Neural crest cell (in vitro differentiated cells): Measurements from ENCODE around the gene SLC49A3. TPM values are rescaled to one million over a fixed set of nuclear protein-coding genes. Genes with fewer than 3 reads are reported as not detected.
"Not testable (repeated sequence)": the region's sequence is repeated elsewhere in the genome, so short reads cannot be mapped to it uniquely, and the experiment has no call there.

Experiments used
- DNase-seq: peaks from one replicate; pipeline ENCODE4 v3.0.0; 2021; ENCODE audit warnings: low read depth, mixed read lengths, low spot score
- H3K27ac Mint-ChIP-seq: one replicate; pipeline ENCODE4 v1.8.0; 2021; ENCODE audit warnings: mild to moderate bottlenecking, mixed read lengths; ENCODE audit not compliant: unreplicated experiment
- H3K27me3 Mint-ChIP-seq: 2 replicates; pipeline ENCODE4 v1.8.0; 2021; ENCODE audit warnings: low read depth, mild to moderate bottlenecking, mixed read lengths
- H3K36me3 Mint-ChIP-seq: 2 replicates; pipeline ENCODE4 v1.8.0; 2021; ENCODE audit warnings: low read depth, mild to moderate bottlenecking, mixed read lengths
- H3K4me1 Mint-ChIP-seq: 2 replicates; pipeline ENCODE4 v1.8.0; 2021; ENCODE audit warnings: mixed read lengths
- H3K4me3 Mint-ChIP-seq: one replicate; pipeline ENCODE4 v1.8.0; 2021; ENCODE audit warnings: mild to moderate bottlenecking, mixed read lengths
- H3K9me3 Mint-ChIP-seq: 2 replicates; pipeline ENCODE4 v1.8.0; 2021; ENCODE audit warnings: mixed read lengths
- total RNA-seq: library from RNA; stranded (reverse); gene quantifications from 2 replicates; pipeline ENCODE4 v1.2.1, GENCODE V29; 2021
- TF ChIP-seq, protein P1 (sequence below): fragments of 200-600 bp; sonication (generic); conservative IDR thresholded peaks from 2 replicates; pipeline ENCODE4 v1.5.0; 2021; ENCODE audit warnings: antibody characterized with exemption, mild to moderate bottlenecking

The SLC49A3 gene
- total RNA-seq, 1 donor from 2014 or later: 0.91 TPM

DNA sequence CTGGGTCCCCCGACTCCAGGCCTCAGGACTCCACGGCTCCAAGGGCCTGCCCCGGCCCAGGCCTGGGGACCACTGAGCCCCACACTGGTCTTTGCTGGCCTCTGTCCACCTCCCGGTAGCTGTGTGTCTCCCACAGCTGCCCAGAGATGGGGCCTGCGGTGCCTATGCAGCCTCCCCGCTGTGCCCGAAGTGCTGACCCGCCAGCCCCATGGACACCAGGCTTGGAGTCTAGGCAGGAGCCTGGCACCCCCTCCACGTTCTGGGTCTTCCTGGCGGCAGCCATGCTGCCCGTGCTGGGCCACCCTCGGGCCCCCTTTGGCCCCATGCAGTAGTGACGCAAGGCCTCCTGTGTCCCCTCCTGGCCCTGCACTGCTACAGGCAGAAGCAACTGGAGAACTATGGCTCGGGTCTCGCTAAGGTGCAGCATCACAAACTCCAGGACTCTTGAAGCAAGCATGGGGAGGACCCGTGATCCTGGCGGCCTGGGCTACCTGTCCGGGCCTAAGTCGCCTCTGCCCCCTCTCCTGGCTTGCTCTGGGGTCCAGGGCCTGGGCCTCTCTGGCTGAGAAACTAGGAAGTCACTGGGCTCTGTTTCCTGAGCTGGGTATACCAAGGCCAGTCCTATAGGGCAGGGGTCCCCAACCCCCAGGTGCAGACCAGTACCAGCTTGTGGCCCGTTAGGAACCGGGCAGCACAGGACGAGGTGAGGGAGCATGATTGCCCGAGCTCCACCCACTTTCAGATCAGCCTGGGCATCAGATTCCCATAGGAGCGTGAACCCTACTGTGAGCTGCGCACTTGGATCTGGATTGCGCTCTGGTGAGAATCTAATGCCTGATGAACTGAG lies 13.7 kb downstream of the SLC49A3 start:
- no peak for DNase-seq
- Mint-ChIP-seq H3K27me3 (no peaks in the 10 kb centered on the region), H3K4me1 (peaks cover 7% of the 10 kb centered on the region), H3K4me3 (peak overlapping the region; percentile 90), H3K9me3 (no peaks in the 10 kb centered on the region), H3K36me3 (peaks cover 7% of the 10 kb centered on the region), H3K27ac (no peak overlapping the region)
- TF ChIP-seq, protein P1, sequence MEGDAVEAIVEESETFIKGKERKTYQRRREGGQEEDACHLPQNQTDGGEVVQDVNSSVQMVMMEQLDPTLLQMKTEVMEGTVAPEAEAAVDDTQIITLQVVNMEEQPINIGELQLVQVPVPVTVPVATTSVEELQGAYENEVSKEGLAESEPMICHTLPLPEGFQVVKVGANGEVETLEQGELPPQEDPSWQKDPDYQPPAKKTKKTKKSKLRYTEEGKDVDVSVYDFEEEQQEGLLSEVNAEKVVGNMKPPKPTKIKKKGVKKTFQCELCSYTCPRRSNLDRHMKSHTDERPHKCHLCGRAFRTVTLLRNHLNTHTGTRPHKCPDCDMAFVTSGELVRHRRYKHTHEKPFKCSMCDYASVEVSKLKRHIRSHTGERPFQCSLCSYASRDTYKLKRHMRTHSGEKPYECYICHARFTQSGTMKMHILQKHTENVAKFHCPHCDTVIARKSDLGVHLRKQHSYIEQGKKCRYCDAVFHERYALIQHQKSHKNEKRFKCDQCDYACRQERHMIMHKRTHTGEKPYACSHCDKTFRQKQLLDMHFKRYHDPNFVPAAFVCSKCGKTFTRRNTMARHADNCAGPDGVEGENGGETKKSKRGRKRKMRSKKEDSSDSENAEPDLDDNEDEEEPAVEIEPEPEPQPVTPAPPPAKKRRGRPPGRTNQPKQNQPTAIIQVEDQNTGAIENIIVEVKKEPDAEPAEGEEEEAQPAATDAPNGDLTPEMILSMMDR: no peak

DNA sequence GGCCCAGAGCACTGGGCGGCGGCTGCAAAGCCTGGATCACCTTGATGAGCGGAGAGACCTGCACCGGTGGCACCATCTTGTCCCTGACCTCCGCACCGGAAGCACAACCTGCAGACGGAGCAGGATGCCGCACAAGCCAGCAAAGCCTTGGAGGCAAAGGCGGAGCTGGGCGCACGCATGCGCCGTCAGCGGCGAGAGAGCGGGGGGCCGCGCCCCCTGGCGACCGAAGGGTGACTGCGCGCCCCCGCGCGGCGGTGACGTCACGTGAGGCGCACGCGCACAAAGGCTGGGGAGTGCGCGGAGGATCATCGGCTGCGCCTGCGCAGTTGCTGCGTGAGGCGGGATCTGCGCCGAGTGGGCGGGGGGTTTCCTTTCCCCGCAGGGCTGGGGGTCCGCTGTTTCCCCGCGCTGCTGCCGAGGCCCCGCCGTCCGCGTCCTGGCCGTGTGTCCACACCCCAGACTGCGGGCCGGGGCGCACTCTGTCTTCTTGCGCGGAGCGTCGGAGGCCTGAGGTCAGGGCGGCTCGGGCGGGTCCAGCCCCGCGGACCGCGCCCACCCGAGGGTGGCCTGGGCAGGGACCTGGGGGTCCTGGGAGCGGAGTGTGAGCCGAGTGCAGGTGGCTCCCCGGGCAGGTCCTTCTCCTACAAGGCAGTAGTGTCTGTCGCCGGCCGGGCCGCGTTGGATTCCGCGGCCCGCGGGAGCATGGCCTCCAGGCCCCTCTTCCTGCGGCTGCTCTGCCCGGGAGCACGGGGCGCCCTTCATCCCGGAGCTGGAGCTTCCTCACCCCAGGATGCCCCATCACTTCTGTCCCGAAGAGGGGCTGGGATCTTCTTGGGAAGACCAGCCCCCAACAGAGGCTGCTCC lies 14.5 kb downstream of the SLC49A3 start, which contains the start of the genes ATP5ME and MYL5:
ATP5ME (minus strand) TSS at position 105 of the 864 bp plus-strand sequence; CDS start at position 76, 29 bp downstream.
MYL5 (plus strand) TSS at position 371 of the 864 bp plus-strand sequence. CDS start 3,485 bp downstream, outside the sequence.
- peaks cover 7% of the 10 kb centered on the region for H3K4me1 Mint-ChIP-seq
- H3K4me3 Mint-ChIP-seq: peak within 1 kb of the TSS; percentile 90
- peak; percentile 96 for DNase-seq
- no peak within 1 kb of the TSS for H3K27ac Mint-ChIP-seq
- no peaks in the 10 kb centered on the region for H3K27me3 Mint-ChIP-seq
- peaks cover 7% of the 10 kb centered on the region for H3K36me3 Mint-ChIP-seq
- no peaks in the 10 kb centered on the region for H3K9me3 Mint-ChIP-seq
- TF ChIP-seq, protein P1: peak; percentile 96

DNA sequence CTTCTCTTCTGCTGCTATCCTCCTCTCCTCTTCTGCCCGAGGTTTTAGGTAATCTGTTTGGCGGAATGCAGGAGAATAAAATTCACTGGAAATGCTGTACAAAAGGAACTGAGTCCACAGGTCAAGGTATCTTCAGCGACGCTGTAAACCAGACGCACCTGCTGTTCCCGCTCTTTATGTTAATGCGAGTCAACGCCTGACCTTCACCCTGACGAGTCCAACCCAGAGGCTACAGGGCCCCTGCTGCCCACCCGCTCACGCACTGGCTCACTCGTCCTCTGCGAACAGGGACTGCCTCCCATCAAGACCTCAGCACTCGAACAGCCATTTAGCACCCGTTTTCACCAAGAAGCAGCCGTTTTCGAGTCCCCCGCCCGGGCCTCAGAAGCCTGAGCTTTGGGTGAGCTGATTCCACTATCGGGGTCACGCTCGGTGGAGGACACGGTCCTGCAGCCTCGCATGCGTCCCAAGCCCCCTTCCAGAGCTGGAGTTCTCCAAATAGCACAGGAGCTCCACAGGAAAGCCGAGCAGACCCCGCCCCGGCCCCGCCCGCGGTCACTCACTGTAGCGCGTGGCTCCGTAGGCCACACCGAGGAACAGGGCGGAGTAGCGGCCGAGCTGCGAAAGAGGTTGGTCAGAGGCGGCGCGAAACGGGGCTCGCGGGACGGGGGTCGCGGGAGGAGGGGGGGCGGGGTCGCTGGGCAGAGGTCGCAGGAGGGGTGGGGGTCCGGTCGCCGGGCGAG lies 15.4 kb downstream of the SLC49A3 start:
- TF ChIP-seq, protein P1: no peak
- Mint-ChIP-seq H3K27me3 (no peaks in the 10 kb centered on the region), H3K4me3 (peak overlapping the region; percentile 90), H3K9me3 (no peaks in the 10 kb centered on the region), H3K4me1 (peaks cover 7% of the 10 kb centered on the region), H3K36me3 (peaks cover 7% of the 10 kb centered on the region), H3K27ac (no peak overlapping the region)
- no peak for DNase-seq

DNA sequence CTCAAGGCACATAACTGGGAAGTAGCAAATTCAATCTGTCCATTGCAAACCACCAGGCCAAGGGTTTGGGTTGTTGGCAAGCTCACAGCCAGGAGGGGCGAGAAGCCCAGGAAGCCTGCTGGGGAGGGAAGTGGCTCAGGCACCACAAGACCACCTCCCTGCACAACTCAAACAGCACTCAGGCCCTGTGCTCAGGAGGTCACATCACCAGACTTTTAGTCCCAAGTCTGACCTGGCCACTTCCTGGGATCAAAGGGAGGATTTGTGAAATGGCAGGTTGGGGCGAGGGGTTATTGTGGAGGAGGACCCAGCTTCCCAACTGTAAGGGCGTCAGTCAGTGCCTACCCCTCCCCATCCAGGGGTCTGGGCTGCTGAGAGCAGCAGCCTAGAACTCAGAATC lies 17.2 kb downstream of the SLC49A3 start:
- no peak for DNase-seq
- Mint-ChIP-seq H3K36me3 (peaks cover 7% of the 10 kb centered on the region), H3K9me3 (no peaks in the 10 kb centered on the region), H3K4me3 (peak overlapping the region; percentile 89), H3K27me3 (no peaks in the 10 kb centered on the region), H3K4me1 (peaks cover 7% of the 10 kb centered on the region), H3K27ac (no peak overlapping the region)
- TF ChIP-seq, protein P1: no peak

DNA sequence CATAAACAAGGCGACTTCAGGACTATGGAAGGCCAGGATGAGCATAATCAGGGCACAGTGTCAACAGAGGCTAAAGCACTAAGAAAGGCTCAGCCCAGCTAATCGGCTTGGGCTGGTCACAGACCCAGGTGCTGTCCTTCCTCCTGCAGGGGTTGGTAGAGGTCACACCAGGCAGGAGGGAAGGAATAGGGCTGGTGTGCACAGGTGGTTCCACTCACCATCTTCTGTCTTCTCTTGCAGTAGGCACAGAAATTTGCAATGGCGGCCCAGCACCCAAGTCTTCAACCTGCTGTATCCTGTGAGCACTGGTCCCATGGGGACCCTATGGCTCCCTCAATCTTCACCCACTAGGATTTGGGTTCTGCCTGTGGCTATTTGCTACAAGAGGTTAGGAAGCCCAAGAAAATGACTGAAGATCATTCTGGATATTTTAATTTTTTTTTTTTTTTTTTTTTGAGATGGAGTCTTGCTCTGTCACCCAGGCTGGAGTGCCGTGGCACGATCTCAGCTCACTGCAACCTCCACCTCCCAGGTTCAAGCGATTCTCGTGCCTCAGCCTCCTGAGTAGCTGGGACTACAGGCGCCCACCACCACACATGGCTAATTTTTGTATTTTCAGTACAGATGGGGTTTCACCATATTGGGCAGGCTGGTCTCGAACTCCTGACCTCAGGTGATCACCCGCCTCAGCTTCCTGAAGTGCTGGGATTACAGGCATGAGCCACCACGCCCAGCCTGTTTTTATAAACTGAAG lies 19.0 kb downstream of the SLC49A3 start:
- H3K36me3 Mint-ChIP-seq: not testable (repeated sequence)

DNA sequence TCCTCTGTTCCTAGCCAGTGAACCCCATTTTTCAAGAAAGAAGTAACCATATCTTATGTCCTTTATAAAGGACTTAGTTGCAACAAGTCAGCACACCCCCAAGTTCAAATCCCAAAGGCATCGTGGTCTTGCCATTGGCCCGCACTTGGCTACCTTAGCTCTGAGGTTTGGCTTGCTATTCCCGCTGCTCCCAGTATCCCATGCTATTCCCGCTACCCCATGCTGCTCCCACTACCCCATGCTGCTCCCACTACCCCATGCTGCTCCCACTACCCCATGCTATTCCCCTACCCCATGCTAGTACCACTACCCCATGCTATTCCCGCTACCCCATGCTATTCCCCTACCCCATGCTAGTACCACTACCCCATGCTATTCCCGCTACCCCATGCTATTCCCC lies 20.7 kb downstream of the SLC49A3 start:
- not testable (repeated sequence) for H3K27me3 Mint-ChIP-seq, H3K4me1 Mint-ChIP-seq, H3K36me3 Mint-ChIP-seq, H3K9me3 Mint-ChIP-seq, H3K27ac Mint-ChIP-seq, DNase-seq
- H3K4me3 Mint-ChIP-seq: peak overlapping the region; percentile 58

More for the DNA sequence above, 19.0 kb downstream of the SLC49A3 start:
- H3K9me3 Mint-ChIP-seq, H3K4me1 Mint-ChIP-seq, DNase-seq, H3K27me3 Mint-ChIP-seq, H3K27ac Mint-ChIP-seq: not testable (repeated sequence)
- peak overlapping the region; percentile 73 for H3K4me3 Mint-ChIP-seq
